HepG2 (cell line): ENCODE data around the gene MGST2. TPM values are rescaled to one million over a fixed set of nuclear protein-coding genes. Genes with fewer than 3 reads are reported as not detected.
A peak's percentile ranks its signal among the peaks of the same experiment; 100 is the strongest.

Experiments
- ARID3A ChIP-seq: IDR thresholded peaks from 2 replicates; pipeline ENCODE4 v1.6.1; 2012; ENCODE audit warnings: low read depth, low read length, improper control_type of control experiment
- ELK4 ChIP-seq: sonication (generic); formaldehyde crosslinking; IDR thresholded peaks from 2 replicates; pipeline ENCODE4 v1.9.0; 2021; ENCODE audit warnings: missing genetic modification reagents, borderline replicate concordance
- NFE2 ChIP-seq: sonication (generic); formaldehyde crosslinking; IDR thresholded peaks from 2 replicates; pipeline ENCODE4 v1.4.0; 2020; ENCODE audit warnings: missing genetic modification reagents
- PREB ChIP-seq: sonication (generic); formaldehyde crosslinking; IDR thresholded peaks from 2 replicates; pipeline ENCODE4 v1.4.0; 2020; ENCODE audit warnings: missing genetic modification reagents
- SNAPC5 ChIP-seq: sonication (generic); formaldehyde crosslinking; IDR thresholded peaks from 2 replicates; pipeline ENCODE4 v1.8.1; 2023; ENCODE audit warnings: mild to moderate bottlenecking, missing genetic modification reagents, borderline replicate concordance
- TAF15 ChIP-seq: fragments of 200-400 bp; formaldehyde crosslinking; IDR thresholded peaks from one replicate; pipeline ENCODE4 v1.6.1; 2018; ENCODE audit warnings: mild to moderate bottlenecking, low read depth, low read length; ENCODE audit not compliant: poor library complexity, severe bottlenecking
- XBP1 ChIP-seq: sonication (generic); formaldehyde crosslinking; IDR thresholded peaks from 2 replicates; pipeline ENCODE4 v1.5.0; 2020; ENCODE audit warnings: missing genetic modification reagents
- ZBTB40 ChIP-seq, 2 experiments: fragments of 450-650 bp in 1 of 2; sonication (generic) in 1 of 2; formaldehyde crosslinking in 1 of 2; IDR thresholded peaks; 2 replicates each; pipeline versions ENCODE4 v1.6.1 to v1.8.0; 2016 to 2022; ENCODE audit warnings: antibody characterized with exemption in 1 of 2, mild to moderate bottlenecking in 1 of 2, missing genetic modification reagents in 1 of 2
- ZBTB7B ChIP-seq: sonication (generic); formaldehyde crosslinking; IDR thresholded peaks from 2 replicates; pipeline ENCODE4 v1.4.0; 2020; ENCODE audit warnings: missing genetic modification reagents
- ZNF124 ChIP-seq: sonication (generic); formaldehyde crosslinking; IDR thresholded peaks from 2 replicates; pipeline ENCODE4 v1.4.0; 2020; ENCODE audit warnings: missing genetic modification reagents
- ZNF230 ChIP-seq: sonication (generic); formaldehyde crosslinking; IDR thresholded peaks from 2 replicates; pipeline ENCODE4 v1.4.0; 2020; ENCODE audit warnings: mild to moderate bottlenecking, missing genetic modification reagents
- ZNF362 ChIP-seq: sonication (generic); formaldehyde crosslinking; IDR thresholded peaks from 2 replicates; pipeline ENCODE4 v1.4.0; 2020; ENCODE audit warnings: missing genetic modification reagents, mild to moderate bottlenecking, borderline replicate concordance
- polyA plus RNA-seq, 8 experiments: library from polyadenylated mRNA; depleted of rRNA in 3 of 8; stranded (reverse) in 7 of 8; unstranded in 1 of 8; fragments of >200 nt; fragmentation: Illumina TruSeq in 4 of 8; extraction: Trizol in 4 of 8; gene quantifications; 2 replicates each; pipeline versions ENCODE4 v1.2.1 to v1.2.3, GENCODE V29; 2011 to 2016; ENCODE audit warnings: low read depth in 4 of 8, missing spikeins in 1 of 8, mixed read lengths in 1 of 8; ENCODE audit not compliant: insufficient read depth in 1 of 8
- total RNA-seq, 5 experiments: library from RNA; depleted of rRNA; stranded (reverse); fragments of >200 nt; fragmentation: Illumina TruSeq; extraction: Trizol; gene quantifications; 2 replicates each; pipeline ENCODE4 v1.2.3, GENCODE V29; 2016; ENCODE audit warnings: low read depth in 1 of 5

Gene MGST2
- total and polyA plus RNA-seq, 2 of the 13 experiments (the other 11 are each of a cell fraction or from before 2014, with no cell fraction given) = 205 to 416 TPM

- TF ChIP-seq ZBTB40 (IDR thresholded peaks at IDR 0.05) (no peak), ZBTB40 (CRISPR knock-in tag; IDR thresholded peaks at IDR 0.05) (no peak), PREB (CRISPR knock-in tag) (no peak), ZNF362 (CRISPR knock-in tag) (peak; percentile 64; the same call in 1 of the 2 replicates), ELK4 (CRISPR knock-in tag) (no peak), ARID3A (no peak), TAF15 (no peak), SNAPC5 (CRISPR knock-in tag) (no peak), ZNF124 (CRISPR knock-in tag) (no peak), ZBTB7B (CRISPR knock-in tag) (no peak), ZNF230 (CRISPR knock-in tag) (no peak), XBP1 (no peak), NFE2 (CRISPR knock-in tag) (no peak)
Observed at GRCh38 chr4:139676913-139677585, 11.4 kb downstream of the MGST2 start (continued).
